GM12892 (cell line): Measurements from ENCODE around the gene ACSM6.

Experiments
- POLR2A ChIP-seq: IDR thresholded peaks from 2 replicates; pipeline ENCODE4 v1.6.1; 2011; ENCODE audit warnings: low read depth, low read length, control low read depth
- POLR2AphosphoS5 ChIP-seq: IDR thresholded peaks from 2 replicates; pipeline ENCODE4 v1.6.1; 2011; ENCODE audit warnings: low read depth, low read length, control low read depth
- TAF1 ChIP-seq: IDR thresholded peaks from 2 replicates; pipeline ENCODE4 v1.6.1; 2011; ENCODE audit warnings: low read depth, mild to moderate bottlenecking, control low read depth, low read length, borderline replicate concordance

DNA sequence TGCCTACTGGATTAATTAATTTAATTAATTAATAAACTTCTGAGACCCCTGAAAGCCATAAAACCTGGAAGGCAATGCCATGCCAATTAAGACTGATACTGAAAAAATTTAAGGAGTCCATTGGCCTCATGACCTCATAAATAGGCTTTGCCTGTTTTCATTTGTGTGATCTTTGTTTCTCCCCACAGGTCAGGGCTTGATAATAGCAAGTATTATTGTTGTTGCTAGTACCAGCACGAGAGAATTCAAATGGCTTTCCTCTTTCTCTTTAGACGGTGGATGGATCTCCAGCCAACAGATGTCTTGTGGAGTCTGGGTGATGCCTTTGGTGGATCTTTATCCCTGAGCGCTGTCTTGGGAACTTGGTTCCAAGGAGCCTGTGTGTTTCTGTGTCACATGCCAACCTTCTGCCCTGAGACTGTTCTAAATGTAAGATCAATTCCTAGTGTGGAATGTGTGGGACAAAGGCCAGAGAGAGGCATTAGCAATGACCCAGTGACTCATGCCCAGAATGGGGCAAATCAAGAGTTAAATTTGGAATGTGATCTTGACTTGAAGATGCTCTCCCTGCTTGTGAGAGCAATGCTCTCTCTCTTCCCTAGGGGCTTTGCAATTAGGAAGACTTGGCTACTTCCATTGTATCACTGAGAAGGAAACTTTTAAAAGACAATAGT lies 17.7 kb downstream of the ACSM6 start:
- TF ChIP-seq POLR2AphosphoS5 (no peak), POLR2A (no peak), TAF1 (no peak)
